Measurements from ENCODE around the gene SESTD1.
"Not testable (repeated sequence)": the region's sequence is repeated elsewhere in the genome, so short reads cannot be mapped to it uniquely, and the experiment has no call there.

Gene SESTD1

DNA sequence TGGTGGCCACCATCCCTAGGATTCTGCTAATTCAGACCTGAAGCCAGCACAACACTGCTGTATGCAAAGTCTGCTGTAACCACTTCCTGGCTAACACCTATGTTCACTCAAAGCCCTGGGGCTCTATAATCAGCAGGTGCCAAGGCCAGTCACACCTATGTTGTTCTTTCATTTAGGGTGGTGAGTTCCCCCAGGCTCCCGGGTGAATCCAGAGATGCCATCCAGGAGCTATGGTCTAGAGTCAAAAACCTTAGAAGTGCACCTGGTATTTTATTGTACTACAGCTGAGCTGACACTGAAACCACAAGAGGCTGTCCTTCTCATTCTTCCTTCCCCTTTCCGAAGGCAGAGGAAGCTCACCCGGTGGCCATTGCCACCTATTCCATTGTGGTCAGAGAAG lies 168.5 kb downstream of the SESTD1 start:
- no peak for DNase-seq

DNA sequence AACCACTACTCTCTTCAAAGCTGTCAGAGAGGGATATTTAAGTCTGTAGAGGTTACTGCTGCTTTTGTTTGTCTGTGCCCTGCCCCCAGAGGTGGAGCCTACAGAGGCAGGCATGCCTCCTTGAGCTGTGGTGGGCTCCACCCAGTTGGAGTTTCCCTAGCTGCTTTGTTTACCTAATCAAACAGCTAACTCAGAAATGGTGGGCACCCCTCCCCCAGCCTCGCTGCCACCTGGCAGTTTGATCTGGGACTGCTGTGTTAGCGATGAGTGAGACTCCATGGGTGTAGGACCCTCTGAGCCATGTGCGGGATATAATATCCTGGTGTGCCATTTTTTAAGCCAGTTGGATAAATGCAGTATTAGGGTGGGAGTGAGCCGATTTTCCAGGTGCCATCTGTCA lies 171.7 kb downstream of the SESTD1 start:
- not testable (repeated sequence) for DNase-seq

DNA sequence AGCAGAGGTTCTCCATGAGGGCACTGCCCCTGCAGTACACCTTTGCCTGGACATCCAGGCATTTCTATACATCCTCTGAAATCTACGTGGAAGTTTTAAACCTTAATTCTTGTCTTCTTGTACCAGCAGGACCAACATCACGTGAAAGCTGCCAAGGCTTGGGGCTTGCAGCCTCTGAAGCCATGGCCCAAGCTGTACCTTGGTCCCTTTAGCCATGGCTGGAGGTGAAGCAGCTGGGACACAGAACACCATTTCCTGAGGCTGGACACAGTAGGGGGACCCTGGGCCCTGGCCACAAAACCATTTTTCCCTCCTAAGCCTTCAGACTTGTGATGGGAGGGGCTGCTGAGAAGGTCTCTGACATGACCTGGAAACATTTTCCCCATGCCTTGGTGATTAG lies 181.9 kb downstream of the SESTD1 start:
- no peak for DNase-seq

DNA sequence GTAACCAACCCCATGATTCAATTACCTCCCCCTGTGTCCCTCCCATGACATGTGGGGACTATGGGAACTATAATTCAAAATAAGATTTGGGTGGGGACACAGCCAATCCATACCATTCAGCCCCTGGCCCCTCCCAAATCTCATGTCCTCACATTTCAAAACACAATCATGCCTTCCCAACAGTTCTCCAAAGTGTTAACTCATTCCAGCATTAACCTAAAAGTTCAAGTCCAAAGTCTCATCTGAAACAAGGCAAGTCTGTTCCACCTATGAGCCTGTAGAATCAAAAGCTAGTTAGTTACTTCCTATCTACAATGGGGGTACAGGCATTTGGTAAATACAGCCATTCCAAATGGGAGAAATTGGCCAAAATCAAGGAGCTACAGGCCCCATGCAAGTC lies 182.7 kb downstream of the SESTD1 start:
- DNase-seq: no peak

DNA sequence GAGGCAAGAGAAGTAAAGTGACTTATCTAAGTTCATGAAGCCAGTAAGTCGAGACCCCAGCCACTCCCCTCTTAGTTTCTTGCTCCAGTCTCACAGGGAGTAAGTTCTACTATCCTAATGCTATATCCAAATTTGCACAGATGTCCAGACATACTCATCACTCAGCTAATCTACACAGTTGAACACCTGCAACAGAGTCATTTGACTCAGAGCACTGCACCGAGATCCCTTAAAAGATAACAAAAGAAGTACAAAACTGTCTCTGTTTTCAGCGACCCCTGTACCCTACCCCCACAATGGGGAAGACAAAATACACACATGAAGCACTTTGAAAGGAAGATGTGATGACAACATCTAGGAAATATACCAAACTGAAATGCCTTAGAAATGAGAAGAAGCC lies 192.1 kb downstream of the SESTD1 start:
- no peak for DNase-seq

DNA sequence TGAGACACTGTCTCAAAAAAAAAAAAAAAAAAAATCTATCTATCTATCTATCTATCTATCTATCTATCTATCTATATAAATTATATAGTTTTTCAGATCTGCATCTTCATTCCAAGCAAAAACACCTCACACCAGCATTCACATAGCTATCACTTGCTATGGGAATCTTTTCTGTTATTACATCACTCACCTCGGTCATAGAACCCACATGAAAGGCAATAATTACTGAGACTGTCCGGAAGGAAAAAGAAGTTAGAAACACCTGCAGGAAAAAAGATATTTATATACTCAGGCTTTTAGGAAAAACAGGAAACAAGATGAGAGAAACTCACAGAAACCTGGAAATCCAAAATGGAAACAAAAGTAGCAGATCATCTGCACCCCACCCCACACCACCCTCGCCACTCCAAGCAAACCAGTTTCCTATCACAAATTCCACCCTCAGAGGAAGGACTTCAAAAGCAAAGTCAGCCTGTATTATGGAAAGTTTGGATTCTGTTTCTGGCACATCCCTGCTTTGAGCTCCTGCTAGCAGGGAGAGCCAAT lies 192.7 kb downstream of the SESTD1 start:
- no peak for DNase-seq

DNA sequence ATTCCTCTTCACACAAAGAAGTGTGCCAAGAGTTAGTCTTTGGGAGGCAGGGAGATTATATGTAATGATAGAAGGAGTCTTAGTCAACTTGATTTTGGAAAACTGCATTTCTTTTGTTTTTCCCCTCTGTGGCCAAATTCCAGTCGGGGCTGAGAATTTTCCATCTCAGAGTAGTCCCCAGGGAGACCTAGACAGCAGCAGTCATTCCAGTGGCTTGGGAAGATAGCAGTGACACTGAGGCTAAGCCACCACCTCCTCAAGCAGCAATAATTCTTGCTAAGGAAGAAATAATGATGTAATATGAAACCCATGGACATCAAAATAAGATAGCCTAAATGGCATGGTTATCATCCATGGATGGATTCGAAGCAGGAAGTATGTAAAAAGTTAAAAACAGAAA lies 193.7 kb downstream of the SESTD1 start:
- DNase-seq: no peak

DNA sequence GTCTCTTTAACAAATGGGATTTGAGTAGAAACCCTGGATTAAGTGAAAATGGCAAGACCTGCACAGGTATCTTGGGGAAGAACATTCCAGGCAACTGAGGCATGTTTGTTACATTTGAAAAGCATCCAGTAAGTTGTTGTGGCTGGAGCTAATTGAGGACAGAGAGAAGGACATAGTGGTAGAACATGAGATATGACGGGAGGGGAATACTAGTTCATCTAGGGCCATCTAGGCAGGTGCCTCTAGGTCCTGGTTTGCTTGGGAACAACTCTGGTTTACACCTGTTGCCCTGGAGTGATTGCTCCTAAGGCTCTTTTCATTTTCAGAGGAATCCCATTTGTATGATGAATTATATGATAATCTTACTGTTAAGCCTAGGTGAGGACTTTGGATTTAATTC lies 194.9 kb downstream of the SESTD1 start:
- DNase-seq: no peak

DNA sequence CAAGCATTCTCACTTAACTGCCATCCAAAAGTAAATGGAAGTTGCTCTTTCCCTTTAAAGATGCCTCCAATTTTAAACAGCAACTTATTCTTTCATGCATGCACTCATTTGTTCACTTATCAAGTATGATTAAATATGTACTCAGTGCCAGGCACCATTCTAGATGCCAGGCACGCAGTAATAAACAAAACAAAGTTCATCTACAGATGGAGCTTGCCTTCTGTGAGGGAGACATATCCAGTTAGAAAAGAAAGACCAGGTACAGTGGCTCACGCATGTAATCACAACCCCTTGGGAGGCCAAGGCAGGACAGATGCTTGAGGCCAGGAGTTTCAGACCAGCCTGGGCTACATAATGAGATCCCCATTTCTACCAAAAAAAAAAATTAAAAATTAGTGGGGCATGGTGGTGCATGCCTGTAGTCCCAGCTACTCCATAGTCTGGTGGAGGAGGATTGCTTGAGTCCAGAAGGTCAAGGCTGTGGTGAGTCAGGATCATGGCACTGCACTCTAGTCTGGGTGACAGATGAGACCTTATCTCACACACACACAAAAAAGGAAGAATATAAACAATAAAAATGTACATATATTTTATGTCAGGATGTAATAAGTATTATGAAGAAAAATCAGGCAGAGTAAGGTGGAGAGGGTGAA lies 195.5 kb downstream of the SESTD1 start:
- no peak for DNase-seq

DNA sequence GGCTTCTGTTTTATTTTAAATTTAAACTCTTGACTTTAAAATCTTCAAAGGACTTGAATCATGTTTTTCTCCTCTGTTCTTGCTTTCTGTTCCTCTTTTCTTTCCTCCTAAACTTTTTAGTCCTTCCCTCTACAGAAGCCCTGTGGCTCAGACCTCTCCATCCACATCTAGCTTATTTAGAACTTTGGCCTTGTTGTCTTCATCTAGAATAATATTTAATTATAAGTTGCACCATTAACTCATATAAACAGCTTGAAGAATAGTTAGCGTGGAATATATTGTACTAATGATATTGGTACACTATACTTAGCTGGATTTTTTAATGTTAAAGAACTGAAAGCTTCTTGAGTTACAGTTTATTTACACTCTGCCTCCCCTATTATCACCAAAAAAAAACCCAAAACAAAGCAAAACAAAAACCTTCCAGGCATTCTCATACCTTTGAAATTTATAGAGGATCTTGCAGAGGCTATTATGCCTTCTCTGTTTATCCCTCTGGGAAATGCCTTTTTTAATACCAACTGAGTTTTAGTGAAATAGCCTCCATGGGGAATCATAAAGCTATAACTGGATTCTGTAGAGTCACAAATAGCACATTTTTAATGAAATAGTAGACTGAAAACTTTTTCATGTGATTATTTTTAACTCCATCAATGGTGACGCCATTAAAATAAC lies 205.5 kb downstream of the SESTD1 start:
- DNase-seq: no peak

DNA sequence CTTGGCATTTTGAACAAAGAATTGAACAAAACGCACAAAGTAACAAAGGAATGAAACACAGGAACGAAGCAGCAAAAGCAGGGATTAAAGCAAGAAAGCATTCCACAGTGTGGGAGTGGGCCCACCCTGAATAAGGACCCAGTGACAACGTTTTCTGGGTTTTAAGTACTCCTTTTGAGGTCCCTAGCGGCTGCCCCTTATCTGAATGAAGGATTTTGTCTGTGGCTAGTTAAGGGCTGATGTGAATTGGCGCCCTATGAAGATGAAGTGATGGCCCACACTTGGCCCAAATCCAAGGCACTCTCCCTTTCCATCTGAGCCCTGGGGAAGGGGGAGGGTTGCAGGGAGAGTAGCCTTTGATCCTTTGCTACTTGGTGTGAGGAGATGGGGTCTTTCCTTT lies 206.9 kb downstream of the SESTD1 start:
- no peak for DNase-seq

DNA sequence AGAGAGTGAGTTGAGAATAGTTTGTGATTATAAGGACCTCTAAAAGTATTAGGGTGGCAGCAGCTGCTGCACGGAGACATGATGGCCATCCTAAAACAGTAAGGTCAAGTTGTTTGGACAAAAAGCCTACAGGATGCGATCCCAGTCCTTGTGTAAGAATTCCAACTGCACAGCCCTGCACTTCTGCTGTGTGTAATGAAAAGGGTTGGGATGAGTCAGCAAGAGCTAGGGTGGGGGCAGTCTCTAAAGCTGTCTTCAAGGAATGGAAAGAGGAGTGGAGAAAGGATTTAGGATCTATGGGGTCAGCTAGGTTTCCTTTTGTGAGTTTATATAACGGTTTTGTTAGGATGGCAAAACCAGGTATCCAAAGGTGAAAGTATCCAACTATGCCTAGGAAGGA lies 211.1 kb downstream of the SESTD1 start:
- not testable (repeated sequence) for DNase-seq
